ENCODE results near the gene KRTAP5-7. TPM values are rescaled to one million over a fixed set of nuclear protein-coding genes. Genes with fewer than 3 reads are reported as not detected.

The KRTAP5-7 gene
- total RNA-seq, 1 experiment from 2014 or later = not detected

GRCh38 chr11:71502871-71503435 is 24.1 kb upstream of the KRTAP5-7 start:
- Histone ChIP-seq H3K36me3 (ENCODE audit: control insufficient read depth in 1 of 2, insufficient read depth in 2 of 2, low read length in 2 of 2) (peaks cover 9 to 12% of the 10 kb centered on the region in 2 experiments; a peak in 1 of 4 replicates), H3K27me3 (ENCODE audit: insufficient read depth, low read length) (no peaks in the 10 kb centered on the region), H2AFZ (ENCODE audit: low read depth, low read length, poor library complexity, severe bottlenecking) (no peak overlapping the region), H3K4me2 (ENCODE audit: low read length) (no peak overlapping the region), H4K20me1 (ENCODE audit: insufficient read depth) (no peaks in the 10 kb centered on the region), H3K9ac (ENCODE audit: low read length) (no peak overlapping the region), H3K27ac (ENCODE audit: low read depth, low read length) (no peak overlapping the region), H3K4me3 (replicated peaks in 1 of 2; ENCODE audit: low read depth in 1 of 2, low read length in 2 of 2) (no peak overlapping the region), H3K9me2 (ENCODE audit: insufficient read depth) (no peaks in the 10 kb centered on the region), H3K79me2 (ENCODE audit: insufficient read depth, low read length) (no peaks in the 10 kb centered on the region), H3K9me3 (ENCODE audit: control insufficient read depth in 1 of 2, insufficient read depth in 1 of 2, low read depth in 1 of 2, low read length in 2 of 2) (no peaks in the 10 kb centered on the region), H3K4me1 (ENCODE audit: control insufficient read depth in 1 of 2, insufficient read depth in 2 of 2, low read length in 2 of 2) (peaks cover 11 to 12% of the 10 kb centered on the region in 2 experiments; a peak in 3 of 4 replicates)
- no peak for DNase-seq (ENCODE audit: low read depth, low spot score)
- no peak for ATAC-seq
- intact Hi-C loops (cut with micrococcal nuclease) = no loop called here
- POLR2A ChIA-PET = no interaction called here
- RAD21 ChIA-PET (ENCODE audit: low non-redundant PET in 1 of 2, low total read pairs in 2 of 2, uncharacterized antibody in 2 of 2, unreplicated experiment in 2 of 2) = no interaction called here
- CTCF ChIA-PET = no interaction called here
- TF ChIP-seq EZH2phosphoT487 (IDR thresholded peaks at IDR 0.05; ENCODE audit: borderline replicate concordance) (no peak), REST (IDR thresholded peaks at IDR 0.05; ENCODE audit: low read depth) (no peak), SIN3A (IDR thresholded peaks at IDR 0.05; ENCODE audit: low read depth) (no peak), JUND (IDR thresholded peaks at IDR 0.05) (no peak), ZFX (IDR thresholded peaks at IDR 0.05) (no peak), EGR1 (IDR thresholded peaks at IDR 0.05; ENCODE audit: low read depth) (no peak)
- TF ChIP-seq, protein P1, sequence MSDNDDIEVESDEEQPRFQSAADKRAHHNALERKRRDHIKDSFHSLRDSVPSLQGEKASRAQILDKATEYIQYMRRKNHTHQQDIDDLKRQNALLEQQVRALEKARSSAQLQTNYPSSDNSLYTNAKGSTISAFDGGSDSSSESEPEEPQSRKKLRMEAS (IDR thresholded peaks at IDR 0.05) = no peak
- no TSS peak for BruUV-seq (replicated peaks)
